Measurements from ENCODE around the gene TK2. TPM values are rescaled to one million over a fixed set of nuclear protein-coding genes. Genes with fewer than 3 reads are reported as not detected.

Gene TK2
- total and polyA plus RNA-seq, 2 donors from 2014 or later, result 31.0 to 44.2 TPM

- DNase-seq (peak in 4 of 5 donors; percentile 21 to 84 (median 40)), FAIRE-seq (no peak)
- peak; percentile 73 for TF ChIP-seq CTCF (IDR thresholded peaks at IDR 0.05; ENCODE audit: borderline replicate concordance, extremely low read depth, insufficient read depth)
- H3K4me3 ChIP-seq (ENCODE audit: low read length in 3 of 3), result no peak overlapping the region
- intact Hi-C loops (cut with DNase I), result no loop called here
- H3K36me3 ChIP-seq (ENCODE audit: control insufficient read depth in 2 of 3, insufficient read depth in 3 of 3, low read length in 3 of 3), result no peaks in the 10 kb centered on the region
- H3K4me1 ChIP-seq (ENCODE audit: control insufficient read depth in 2 of 3, insufficient read depth in 2 of 3, low read depth in 1 of 3, low read length in 3 of 3), result peaks cover 0 to 2% (median 0%) of the 10 kb centered on the region in 3 donors
- H3K9ac ChIP-seq (ENCODE audit: low read length in 3 of 3), result no peak overlapping the region
- no peak overlapping the region for H3K27ac ChIP-seq (ENCODE audit: low read depth in 2 of 2, low read length in 2 of 2)
- H3K9me3 ChIP-seq (ENCODE audit: control insufficient read depth in 2 of 3, insufficient read depth in 1 of 3, low read length in 3 of 3), result no peaks in the 10 kb centered on the region
- H3K27me3 ChIP-seq (ENCODE audit: control insufficient read depth, insufficient read depth, low read length), result no peaks in the 10 kb centered on the region
Measured at GRCh38 chr16:66478733-66479511, 71.0 kb downstream of the TK2 start.

GRCh38 chr16:66477028-66477515 is 72.8 kb downstream of the TK2 start:
- Histone ChIP-seq H3K4me3 (ENCODE audit: low read length in 3 of 3) (no peak overlapping the region), H3K36me3 (ENCODE audit: control insufficient read depth in 2 of 3, insufficient read depth in 3 of 3, low read length in 3 of 3) (no peaks in the 10 kb centered on the region), H3K4me1 (ENCODE audit: control insufficient read depth in 2 of 3, insufficient read depth in 2 of 3, low read depth in 1 of 3, low read length in 3 of 3) (peaks cover 0 to 2% (median 0%) of the 10 kb centered on the region in 3 donors), H3K27ac (ENCODE audit: low read depth in 2 of 2, low read length in 2 of 2) (no peak overlapping the region), H3K9ac (ENCODE audit: low read length in 3 of 3) (no peak overlapping the region), H3K27me3 (ENCODE audit: control insufficient read depth, insufficient read depth, low read length) (no peaks in the 10 kb centered on the region), H3K9me3 (ENCODE audit: control insufficient read depth in 2 of 3, insufficient read depth in 1 of 3, low read length in 3 of 3) (no peaks in the 10 kb centered on the region)
- no peak for TF ChIP-seq CTCF (IDR thresholded peaks at IDR 0.05; ENCODE audit: borderline replicate concordance, extremely low read depth, insufficient read depth)
- DNase-seq (no peak), FAIRE-seq (no peak)
- intact Hi-C loops (cut with DNase I), result no loop called here

- intact Hi-C loops (cut with DNase I), result no loop called here
- H3K4me1 ChIP-seq (ENCODE audit: control insufficient read depth in 2 of 3, insufficient read depth in 2 of 3, low read depth in 1 of 3, low read length in 3 of 3), result peaks cover 0 to 2% (median 0%) of the 10 kb centered on the region in 3 donors
- TF ChIP-seq CTCF (IDR thresholded peaks at IDR 0.05; ENCODE audit: borderline replicate concordance, extremely low read depth, insufficient read depth), result no peak
Measured at GRCh38 chr16:66476328-66477027, 73.4 kb downstream of the TK2 start.

More at GRCh38 chr16:66476328-66477027, 73.4 kb downstream of the TK2 start:
- H3K36me3 ChIP-seq (ENCODE audit: control insufficient read depth in 2 of 3, insufficient read depth in 3 of 3, low read length in 3 of 3), result no peaks in the 10 kb centered on the region
- no peak for FAIRE-seq
- no peak for DNase-seq
- no peaks in the 10 kb centered on the region for H3K27me3 ChIP-seq (ENCODE audit: control insufficient read depth, insufficient read depth, low read length)
- H3K9ac ChIP-seq (ENCODE audit: low read length in 3 of 3), result no peak overlapping the region
- H3K9me3 ChIP-seq (ENCODE audit: control insufficient read depth in 2 of 3, insufficient read depth in 1 of 3, low read length in 3 of 3), result no peaks in the 10 kb centered on the region
- H3K27ac ChIP-seq (ENCODE audit: low read depth in 2 of 2, low read length in 2 of 2), result no peak overlapping the region
- H3K4me3 ChIP-seq (ENCODE audit: low read length in 3 of 3), result no peak overlapping the region

Data from kidney (tissue), 14 donors.